OCI-LY3 (cell line): ENCODE measurements around the gene SKAP2.

ENCODE experiments used
- CTCF ChIP-seq: fragments of 200-600, 300-600 bp; sonication (generic); IDR thresholded peaks from 2 replicates; pipeline ENCODE4 v1.5.1; 2014; ENCODE audit warnings: antibody characterized with exemption, low read length, low read depth
- EZH2phosphoT487 ChIP-seq: fragments of 200-600 bp; shearing (Covaris generic); IDR thresholded peaks from 2 replicates; pipeline ENCODE4 v1.6.1; 2018; ENCODE audit warnings: antibody characterized with exemption, mixed run types, low read depth

DNA sequence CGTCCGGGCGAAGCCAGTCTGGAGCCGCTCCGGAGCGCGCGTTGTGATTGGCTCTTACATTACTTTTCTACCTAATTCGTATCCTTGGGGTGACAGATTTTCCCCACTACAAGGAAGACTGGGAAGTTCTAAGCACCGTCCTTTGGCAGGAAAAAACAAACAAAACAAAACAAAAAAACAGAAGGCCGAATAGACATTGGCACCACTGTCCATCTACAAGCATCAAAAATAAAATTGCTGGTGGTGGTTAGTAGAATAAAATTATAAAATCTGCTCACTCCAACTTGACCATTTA lies 651 bp upstream of the SKAP2 start:
- TF ChIP-seq CTCF (no peak), EZH2phosphoT487 (no peak)
